ENCODE data around the gene CYBA. TPM values are rescaled to one million over a fixed set of nuclear protein-coding genes. Genes with fewer than 3 reads are reported as not detected.

Gene CYBA
- total and polyA plus RNA-seq, 2 of the 13 experiments (the other 11 are each of a cell fraction or from before 2014, with no cell fraction given): 196 to 250 TPM

GRCh38 chr16:88651276-88651988 lies 579 bp upstream of the CYBA start (continued):
- TF ChIP-seq CSRNP1 (CRISPR knock-in tag; IDR thresholded peaks at IDR 0.05) (peak; percentile 27; the same call in 1 of the 2 replicates), RERE (CRISPR knock-in tag; IDR thresholded peaks at IDR 0.05; ENCODE audit: low read depth) (peak; percentile 37; the same call in 1 of the 2 replicates), ZNF329 (CRISPR knock-in tag; IDR thresholded peaks at IDR 0.05; ENCODE audit: low read depth) (peak; percentile 73; the same call in 1 of the 2 replicates), CBX5 (CRISPR knock-in tag; IDR thresholded peaks at IDR 0.05; ENCODE audit: borderline replicate concordance) (peak; percentile 22; the same call in 1 of the 2 replicates), ZSCAN5A (CRISPR knock-in tag; IDR thresholded peaks at IDR 0.05; ENCODE audit: borderline replicate concordance) (no peak), ZNF576 (CRISPR knock-in tag; IDR thresholded peaks at IDR 0.05) (0 out of 2 replicates have a peak, but pooled peaks have one; percentile 46), RBM22 (optimal IDR thresholded peaks at IDR 0.05; ENCODE audit: low read length) (peak; percentile 96), ZIK1 (CRISPR knock-in tag; IDR thresholded peaks at IDR 0.05; ENCODE audit: borderline replicate concordance, low read depth) (peak; percentile 13), ZNF234 (CRISPR knock-in tag; conservative IDR thresholded peaks at IDR 0.05) (no peak), ZNF501 (CRISPR knock-in tag; IDR thresholded peaks at IDR 0.05) (peak; percentile 88), ZNF709 (CRISPR knock-in tag; IDR thresholded peaks at IDR 0.05) (no peak; the same call in 1 of the 2 replicates), EP300 (IDR thresholded peaks at IDR 0.05; ENCODE audit: low read depth in 2 of 2, low read length in 2 of 2) (peak; percentile 27 to 59; a peak in 2 of 4 replicates), EP300 (CRISPR knock-in tag; IDR thresholded peaks at IDR 0.05; ENCODE audit: borderline replicate concordance) (peak; percentile 75; the same call in 1 of the 2 replicates), SKIL (CRISPR knock-in tag; IDR thresholded peaks at IDR 0.05; ENCODE audit: borderline replicate concordance) (peak; percentile 97), KMT2B (CRISPR knock-in tag; IDR thresholded peaks at IDR 0.05) (peak; percentile 51; the same call in 1 of the 2 replicates), ZBTB7A (CRISPR knock-in tag; IDR thresholded peaks at IDR 0.05) (peak; percentile 98), ESRRA (CRISPR knock-in tag; IDR thresholded peaks at IDR 0.05; ENCODE audit: low read depth) (peak; percentile 86)
